HL-60/S4 treated with retinoic acid at 250 ng/mL for 4 days and 3 days (cell line): ENCODE measurements around the gene GPC5.
"Not testable (repeated sequence)": the region's sequence is repeated elsewhere in the genome, so short reads cannot be mapped to it uniquely, and the experiment has no call there.

Experiments used
- in situ Hi-C: fragments of 300-500 bp; cut with MboI; formaldehyde crosslinking; loops from 2 replicates; pipeline ENCODE4 v1.7.0; 2022; ENCODE audit warnings: low sequenced_read_pairs

Gene GPC5

GRCh38 chr13:91398413-91399188 is at the start of gene GPC5:
Gene GPC5 (plus strand): TSS chr13:91398621.
- in situ Hi-C loops: no loop called here

- in situ Hi-C loops: no loop called here
Measured at GRCh38 chr13:91348906-91349435, 49.5 kb upstream of the GPC5 start.

- in situ Hi-C loops: no loop called here
Measured at GRCh38 chr13:91349992-91350911, 48.2 kb upstream of the GPC5 start.

GRCh38 chr13:91351123-91351522 is 47.3 kb upstream of the GPC5 start:
- in situ Hi-C loops: no loop called here

- in situ Hi-C loops: no loop called here
Measured at GRCh38 chr13:91351980-91352379, 46.4 kb upstream of the GPC5 start.

- in situ Hi-C loops: not testable (repeated sequence)
Measured at GRCh38 chr13:91352891-91353290, 45.5 kb upstream of the GPC5 start.

- in situ Hi-C loops: no loop called here
Measured at GRCh38 chr13:91353494-91353893, 44.9 kb upstream of the GPC5 start.

GRCh38 chr13:91355099-91355825 is 43.2 kb upstream of the GPC5 start:
- in situ Hi-C loops: no loop called here

- in situ Hi-C loops: no loop called here
Measured at GRCh38 chr13:91355826-91356710, 42.4 kb upstream of the GPC5 start.

GRCh38 chr13:91356919-91357612 is 41.4 kb upstream of the GPC5 start:
- in situ Hi-C loops: no loop called here

- in situ Hi-C loops: no loop called here
Measured at GRCh38 chr13:91357613-91358386, 40.6 kb upstream of the GPC5 start.

- in situ Hi-C loops: no loop called here
Measured at GRCh38 chr13:91358387-91358782, 40.0 kb upstream of the GPC5 start.

GRCh38 chr13:91359111-91359510 is 39.3 kb upstream of the GPC5 start:
- in situ Hi-C loops: no loop called here

GRCh38 chr13:91359631-91360030 is 38.8 kb upstream of the GPC5 start:
- in situ Hi-C loops: no loop called here

GRCh38 chr13:91360246-91360751 is 38.1 kb upstream of the GPC5 start:
- in situ Hi-C loops: no loop called here

GRCh38 chr13:91361755-91362271 is 36.6 kb upstream of the GPC5 start:
- in situ Hi-C loops: no loop called here

GRCh38 chr13:91362908-91363307 is 35.5 kb upstream of the GPC5 start:
- in situ Hi-C loops: no loop called here

- in situ Hi-C loops: no loop called here
Measured at GRCh38 chr13:91368101-91368500, 30.3 kb upstream of the GPC5 start.
